AG09309 (cell line): ENCODE measurements around the gene TMX1.
A peak's percentile ranks its signal among the peaks of the same experiment; 100 is the strongest.

Source experiments
- DNase-seq: peaks from one replicate; pipeline ENCODE4 v3.0.0-alpha.2; 2010; ENCODE audit warnings: low read depth
- H3K4me3 ChIP-seq: 2 replicates; pipeline ENCODE4 v1.5.1; 2011; ENCODE audit warnings: mild to moderate bottlenecking, low read depth, low read length, moderate library complexity; ENCODE audit not compliant: control insufficient read depth
- TF ChIP-seq, protein P1 (sequence below): IDR thresholded peaks from 2 replicates; pipeline ENCODE4 v1.5.1; 2011; ENCODE audit warnings: mild to moderate bottlenecking, low read depth, low read length, inconsistent platforms; ENCODE audit not compliant: insufficient read depth, control insufficient read depth; ENCODE audit errors: missing control alignments

Gene TMX1

DNA sequence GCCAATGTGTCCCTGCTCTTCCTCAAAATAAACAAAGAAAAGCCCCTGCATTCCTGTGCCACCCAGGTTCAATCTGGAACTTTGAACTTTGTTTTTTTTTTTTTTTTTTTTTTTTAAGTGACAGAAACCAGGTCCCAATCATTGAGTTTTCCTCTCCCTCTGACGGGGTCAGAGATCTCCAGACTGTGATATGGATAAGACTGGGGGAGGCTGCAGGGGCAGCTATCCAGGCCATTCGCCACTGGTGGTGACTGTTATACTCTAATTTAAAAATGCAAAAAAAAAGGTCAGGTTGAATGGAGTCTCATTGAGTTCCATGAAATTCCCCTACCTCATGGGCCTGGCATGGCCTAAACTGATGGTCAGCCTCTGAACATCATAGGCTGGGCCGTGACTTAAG, 57.0 kb downstream of the TMX1 start:
- no peak for DNase-seq
- TF ChIP-seq, protein P1, sequence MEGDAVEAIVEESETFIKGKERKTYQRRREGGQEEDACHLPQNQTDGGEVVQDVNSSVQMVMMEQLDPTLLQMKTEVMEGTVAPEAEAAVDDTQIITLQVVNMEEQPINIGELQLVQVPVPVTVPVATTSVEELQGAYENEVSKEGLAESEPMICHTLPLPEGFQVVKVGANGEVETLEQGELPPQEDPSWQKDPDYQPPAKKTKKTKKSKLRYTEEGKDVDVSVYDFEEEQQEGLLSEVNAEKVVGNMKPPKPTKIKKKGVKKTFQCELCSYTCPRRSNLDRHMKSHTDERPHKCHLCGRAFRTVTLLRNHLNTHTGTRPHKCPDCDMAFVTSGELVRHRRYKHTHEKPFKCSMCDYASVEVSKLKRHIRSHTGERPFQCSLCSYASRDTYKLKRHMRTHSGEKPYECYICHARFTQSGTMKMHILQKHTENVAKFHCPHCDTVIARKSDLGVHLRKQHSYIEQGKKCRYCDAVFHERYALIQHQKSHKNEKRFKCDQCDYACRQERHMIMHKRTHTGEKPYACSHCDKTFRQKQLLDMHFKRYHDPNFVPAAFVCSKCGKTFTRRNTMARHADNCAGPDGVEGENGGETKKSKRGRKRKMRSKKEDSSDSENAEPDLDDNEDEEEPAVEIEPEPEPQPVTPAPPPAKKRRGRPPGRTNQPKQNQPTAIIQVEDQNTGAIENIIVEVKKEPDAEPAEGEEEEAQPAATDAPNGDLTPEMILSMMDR = no peak
- H3K4me3 ChIP-seq = no peak overlapping the region

- no peak for DNase-seq
Measured at GRCh38 chr14:51298895-51299294, 58.8 kb downstream of the TMX1 start.

DNA sequence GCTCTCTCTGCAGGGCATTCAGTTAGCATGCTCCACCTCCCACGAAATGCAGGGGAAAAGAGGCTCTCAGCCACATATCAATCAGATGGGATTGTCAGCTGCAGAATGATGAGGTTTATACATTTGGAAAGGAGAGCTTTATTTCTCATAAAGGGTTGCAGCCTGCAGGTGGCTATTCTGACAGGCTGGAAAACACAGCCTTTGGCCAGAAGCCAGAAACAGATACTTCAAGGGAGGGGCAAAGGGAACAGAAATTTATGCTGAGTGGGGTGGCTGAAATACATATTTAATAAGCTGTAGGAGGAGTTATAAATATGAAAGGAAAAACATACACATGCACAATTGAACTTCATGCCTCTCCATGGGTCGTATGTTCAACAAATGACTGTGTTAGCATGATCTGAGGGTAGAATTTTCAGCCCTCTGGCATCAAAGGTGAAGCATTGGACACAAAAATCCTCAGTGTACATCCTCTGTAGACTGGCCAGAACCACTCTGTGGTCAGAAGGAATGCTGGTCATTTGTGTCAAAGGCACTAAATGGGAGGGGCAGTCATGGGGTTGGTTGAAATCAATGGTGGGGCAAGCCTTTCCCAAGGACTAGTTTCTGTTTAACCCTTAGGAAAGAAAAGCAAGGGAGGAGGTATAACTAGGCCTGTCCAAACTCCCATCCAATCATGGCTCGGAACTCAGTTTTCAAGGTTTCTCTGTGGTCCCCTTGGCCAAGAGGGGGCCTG, 62.4 kb downstream of the TMX1 start:
- no peak overlapping the region for H3K4me3 ChIP-seq
- no peak for DNase-seq
- TF ChIP-seq, protein P1 = no peak

More at GRCh38 chr14:51298895-51299294, 58.8 kb downstream of the TMX1 start:
- TF ChIP-seq, protein P1 = no peak
- no peak overlapping the region for H3K4me3 ChIP-seq

DNA sequence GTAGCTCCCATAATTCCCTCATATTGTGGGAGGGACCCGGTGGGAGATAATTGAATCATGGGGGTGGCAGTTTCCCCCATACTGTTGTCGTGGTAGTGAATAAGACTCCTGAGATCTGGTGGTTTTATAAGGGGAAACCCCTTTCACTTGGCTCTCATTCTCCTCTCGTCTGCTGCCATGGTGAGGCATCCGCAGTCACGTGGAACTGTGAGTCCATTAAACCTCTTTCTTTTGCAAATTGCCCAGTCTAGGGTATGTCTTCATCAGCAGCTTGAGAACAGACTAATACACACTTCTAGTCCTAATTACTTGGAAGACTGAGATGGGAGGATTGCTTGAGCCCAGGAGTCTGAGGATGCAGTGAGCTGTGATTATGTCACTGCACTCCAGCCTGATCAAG, 64.4 kb downstream of the TMX1 start:
- no peak for DNase-seq

GRCh38 chr14:51304941-51305340, 64.9 kb downstream of the TMX1 start:
- H3K4me3 ChIP-seq = no peak overlapping the region
- DNase-seq = peak; percentile 93
- TF ChIP-seq, protein P1 = no peak

More for the DNA sequence above, 64.4 kb downstream of the TMX1 start:
- TF ChIP-seq, protein P1 = no peak
- H3K4me3 ChIP-seq = no peak overlapping the region

DNA sequence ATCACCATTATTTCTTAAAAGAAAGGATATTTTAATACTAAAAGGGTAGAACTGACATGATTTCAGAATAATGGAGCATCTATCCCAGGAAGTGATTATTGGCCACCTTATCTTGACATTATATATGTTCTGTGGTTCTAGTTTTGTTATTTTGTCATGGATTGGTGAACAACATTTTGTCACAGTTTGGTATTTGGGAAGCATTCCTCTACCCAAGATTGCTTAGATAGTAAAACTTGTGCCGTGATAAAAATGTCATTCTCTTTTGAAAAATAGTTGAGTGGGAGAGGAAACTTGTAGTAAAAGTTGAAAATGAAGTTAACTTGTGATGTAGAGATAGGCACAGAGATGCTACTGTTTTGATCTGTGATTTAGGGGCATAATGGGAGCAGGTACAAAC, 65.7 kb downstream of the TMX1 start:
- TF ChIP-seq, protein P1 = no peak
- DNase-seq = no peak
- H3K4me3 ChIP-seq = no peak overlapping the region
